PFSK-1 (cell line): Measurements from ENCODE around the gene GPR107.

Experiments
- FOXP2 ChIP-seq: optimal IDR thresholded peaks from 2 replicates; pipeline ENCODE3; 2011; ENCODE audit warnings: borderline replicate concordance, control low read depth, inconsistent platforms; ENCODE audit not compliant: insufficient read depth; ENCODE audit errors: extremely low read length, extremely low read depth
- POLR2AphosphoS5 ChIP-seq: IDR thresholded peaks from 2 replicates; pipeline ENCODE4 v1.6.1; 2012; ENCODE audit warnings: low read depth, mild to moderate bottlenecking, control low read depth, low read length, moderate library complexity
- REST ChIP-seq, 2 experiments: IDR thresholded peaks; 2 replicates each; pipeline versions ENCODE4 v1.6.1 to v1.8.0; 2011 to 2012; ENCODE audit warnings: low read depth in 2 of 2, low read length in 2 of 2, control low read depth in 1 of 2, inconsistent platforms in 1 of 2, mild to moderate bottlenecking in 1 of 2, moderate library complexity in 1 of 2; ENCODE audit not compliant: insufficient read depth in 1 of 2
- TAF1 ChIP-seq: IDR thresholded peaks from 2 replicates; pipeline ENCODE4 v1.6.1; 2012; ENCODE audit warnings: low read length, control low read depth, borderline replicate concordance; ENCODE audit not compliant: insufficient read depth

- TF ChIP-seq POLR2AphosphoS5 (no peak), FOXP2 (no peak), REST (IDR thresholded peaks at IDR 0.05; ENCODE audit: insufficient read depth in 1 of 2, low read depth in 2 of 2, low read length in 2 of 2) (no peak), TAF1 (no peak)
These were observed 56.5 kb downstream of the GPR107 start for GRCh38 chr9:130110166-130110565.
